ENCODE results near the gene ATP11B.

GRCh38 chr3:182855076-182855475, 61.8 kb downstream of the ATP11B start:
- TF ChIP-seq EZH2 (IDR thresholded peaks at IDR 0.05) (no peak), POLR2AphosphoS5 (IDR thresholded peaks at IDR 0.05; ENCODE audit: borderline replicate concordance, low read depth, low read length) (no peak), FOXP2 (optimal IDR thresholded peaks at IDR 0.05; ENCODE audit: control extremely low read depth, extremely low read length, insufficient read depth) (no peak)
